Psoas muscle (tissue), 7 donors: ENCODE measurements around the gene SPDYE16. TPM values are rescaled to one million over a fixed set of nuclear protein-coding genes. Genes with fewer than 3 reads are reported as not detected.

Experiments
- polyA plus RNA-seq, 3 donors: library from polyadenylated mRNA; stranded (reverse); fragments of 200-250 nt; gene quantifications; one replicate each; pipeline ENCODE4 v1.2.3, GENCODE V29; 2013
- total RNA-seq, 4 donors: library from RNA; stranded (reverse); fragmentation: NEBNext Ultra II Directional in 2 of 4; extraction: Animal tissue kit (Norgen Biotek cat#: 25700) in 2 of 4; gene quantifications; one replicate each; pipeline versions ENCODE4 v1.2.1 to v1.2.4, GENCODE V29; 2021 to 2023
- donor health status: healthy with polysubstance abuse.
- donor health status: DM: no; HTN: no; CAD: no; lungs with moderate emphysema.
- donor health status: Bipolar disorder and iron deficiency.
- donor health status: healthy.
- donor health status: DM: no; HTN: no; CAD: no.
- donor health status: DM: no; HTN: no; CAD: no.
- donor health status: DM: yes; HTN: yes; CAD: no.

SPDYE16 gene
- total and polyA plus RNA-seq, 7 donors: 0.04 to 0.60 (median 0.26) TPM; not detected in 1

Other genes starting within 250 kb of the SPDYE16 start
- gene HSPB1, start 240.6 kb downstream of the SPDYE16 start, total RNA-seq: 1,000 to 10,000 TPM; 2,972 to 5,803 (median 5,243) TPM
- 1,000 to 10,000 TPM; 1,312 to 4,364 (median 1,775) TPM for gene HSPB1, start 240.6 kb downstream of the SPDYE16 start, polyA plus RNA-seq
- 100 to 1,000 TPM; 342 to 421 (median 401) TPM for gene YWHAG, start 184.3 kb downstream of the SPDYE16 start, total RNA-seq
- gene YWHAG, start 184.3 kb downstream of the SPDYE16 start, polyA plus RNA-seq: 100 to 1,000 TPM; 204 to 523 (median 213) TPM
- 1 to 10 TPM in 1 of 4 donors, under 1 TPM in 3; 0.79 to 1.0 (median 0.86) TPM for gene SSC4D, start 133.6 kb downstream of the SPDYE16 start, total RNA-seq
- gene SSC4D, start 133.6 kb downstream of the SPDYE16 start, polyA plus RNA-seq: 1 to 10 TPM; 1.3 to 3.3 (median 2.7) TPM
- 10 to 100 TPM in 1 of 4 donors, 1 to 10 TPM in 1, under 1 TPM in 1, not detected in 1; 0.96 to 12.3 (median 4.0) TPM for gene ZP3, start 118.3 kb downstream of the SPDYE16 start, total RNA-seq
- under 1 TPM; 0.23 to 0.52 (median 0.32) TPM for gene ZP3, start 118.3 kb downstream of the SPDYE16 start, polyA plus RNA-seq
- gene DTX2, start 81.6 kb downstream of the SPDYE16 start, total RNA-seq: 10 to 100 TPM; 10.5 to 15.7 (median 14.6) TPM
- 10 to 100 TPM; 12.8 to 21.5 (median 18.1) TPM for gene DTX2, start 81.6 kb downstream of the SPDYE16 start, polyA plus RNA-seq
- under 1 TPM in 3 of 4 donors, not detected in 1; 0.48 to 0.91 (median 0.77) TPM for gene UPK3B, start 32.7 kb downstream of the SPDYE16 start, total RNA-seq
- gene UPK3B, start 32.7 kb downstream of the SPDYE16 start, polyA plus RNA-seq: under 1 TPM; 0.12 to 0.23 (median 0.13) TPM
- gene POMZP3, start 84.0 kb upstream of the SPDYE16 start, total RNA-seq: 10 to 100 TPM in 2 of 4 donors, 1 to 10 TPM in 2; 3.5 to 30.5 (median 13.7) TPM
- gene POMZP3, start 84.0 kb upstream of the SPDYE16 start, polyA plus RNA-seq: 10 to 100 TPM in 2 of 3 donors, 1 to 10 TPM in 1; 3.7 to 19.1 (median 10.3) TPM